Cardiac fibroblast (primary cell): ENCODE results near the gene ANKMY2.
"Not testable (repeated sequence)": the region's sequence is repeated elsewhere in the genome, so short reads cannot be mapped to it uniquely, and the experiment has no call there.

Source experiments
- DNase-seq, 2 donors: peaks; one replicate each; pipeline versions ENCODE4 v3.0.0 to v3.0.0-alpha.2; 2010; ENCODE audit warnings: low read depth in 2 of 2
- H3K4me3 ChIP-seq, 2 donors: replicated peaks in 1 of 2; 1 replicate in 1 of 2; 2 replicates in 1 of 2; pipeline ENCODE4 v1.5.1; 2011; ENCODE audit warnings: low read depth in 2 of 2, low read length in 2 of 2, mild to moderate bottlenecking in 2 of 2, moderate library complexity in 1 of 2
- TF ChIP-seq, protein P1 (sequence below): IDR thresholded peaks from one replicate; pipeline ENCODE4 v1.5.1; 2011; ENCODE audit warnings: low read depth, mild to moderate bottlenecking, low read length, inconsistent platforms

ANKMY2 gene

DNA sequence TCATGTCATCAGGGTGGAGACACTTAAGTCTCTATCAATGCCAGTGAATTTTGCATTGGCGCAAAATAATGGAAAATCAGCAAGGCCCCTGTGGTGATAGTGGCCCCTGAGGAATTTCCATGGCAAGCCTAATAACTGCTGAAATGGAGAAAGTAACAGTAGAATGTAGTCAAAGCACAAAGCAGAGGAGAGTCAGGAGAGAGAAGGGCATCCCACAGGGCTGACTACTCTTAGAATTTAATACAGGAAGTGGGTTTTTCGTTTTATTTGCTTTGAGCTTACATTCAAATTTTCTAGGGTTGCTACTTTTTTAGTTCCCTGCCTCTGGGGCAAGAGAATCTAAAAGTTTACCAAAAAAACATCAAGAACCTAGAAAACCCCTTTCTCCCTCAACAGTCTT is 39.4 kb upstream of the ANKMY2 start:
- no peak overlapping the region for H3K4me3 ChIP-seq
- TF ChIP-seq, protein P1, sequence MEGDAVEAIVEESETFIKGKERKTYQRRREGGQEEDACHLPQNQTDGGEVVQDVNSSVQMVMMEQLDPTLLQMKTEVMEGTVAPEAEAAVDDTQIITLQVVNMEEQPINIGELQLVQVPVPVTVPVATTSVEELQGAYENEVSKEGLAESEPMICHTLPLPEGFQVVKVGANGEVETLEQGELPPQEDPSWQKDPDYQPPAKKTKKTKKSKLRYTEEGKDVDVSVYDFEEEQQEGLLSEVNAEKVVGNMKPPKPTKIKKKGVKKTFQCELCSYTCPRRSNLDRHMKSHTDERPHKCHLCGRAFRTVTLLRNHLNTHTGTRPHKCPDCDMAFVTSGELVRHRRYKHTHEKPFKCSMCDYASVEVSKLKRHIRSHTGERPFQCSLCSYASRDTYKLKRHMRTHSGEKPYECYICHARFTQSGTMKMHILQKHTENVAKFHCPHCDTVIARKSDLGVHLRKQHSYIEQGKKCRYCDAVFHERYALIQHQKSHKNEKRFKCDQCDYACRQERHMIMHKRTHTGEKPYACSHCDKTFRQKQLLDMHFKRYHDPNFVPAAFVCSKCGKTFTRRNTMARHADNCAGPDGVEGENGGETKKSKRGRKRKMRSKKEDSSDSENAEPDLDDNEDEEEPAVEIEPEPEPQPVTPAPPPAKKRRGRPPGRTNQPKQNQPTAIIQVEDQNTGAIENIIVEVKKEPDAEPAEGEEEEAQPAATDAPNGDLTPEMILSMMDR, result no peak
- DNase-seq, result no peak

DNA sequence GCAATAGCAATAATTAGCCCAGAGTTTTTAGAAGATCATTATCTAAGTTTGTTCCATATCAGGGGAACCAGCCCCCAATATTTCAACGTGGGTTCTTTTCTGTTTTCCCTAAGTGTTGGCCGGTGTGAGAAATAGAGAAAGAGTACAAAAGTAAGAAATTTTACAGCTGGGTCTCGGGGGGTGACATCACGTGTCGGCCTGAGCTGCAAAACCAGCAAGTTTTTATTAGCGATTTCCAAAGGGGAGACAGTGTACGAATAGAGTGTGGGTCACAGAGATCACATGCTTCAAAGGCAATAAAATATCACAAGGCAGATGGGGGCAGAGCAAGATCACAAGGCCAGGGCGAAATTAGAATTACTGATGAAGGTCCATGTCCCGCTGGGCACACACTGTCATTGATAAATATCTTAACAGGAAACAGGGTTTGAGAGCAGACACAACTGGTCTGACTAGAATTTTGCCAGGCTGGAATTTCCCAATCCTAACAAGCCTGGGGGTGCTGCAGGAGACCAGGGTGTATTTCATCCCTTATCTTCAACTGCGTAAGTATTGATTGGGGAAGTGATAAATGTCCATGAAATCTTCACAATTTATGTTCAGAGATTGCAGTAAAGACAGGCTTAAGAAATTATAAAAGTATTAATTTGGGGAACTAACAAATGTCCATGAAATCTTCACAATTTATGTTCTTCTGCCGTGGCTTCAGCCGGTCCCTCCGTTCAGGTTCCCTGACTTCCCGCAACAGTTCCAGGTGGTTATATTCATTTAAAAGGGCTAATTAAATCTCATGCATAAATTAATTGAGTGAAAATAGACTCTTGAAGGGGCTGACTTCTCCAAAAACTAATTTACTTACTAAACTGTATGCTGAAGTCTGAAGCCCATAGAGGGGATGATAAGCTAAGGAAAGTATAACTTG is 33.4 kb upstream of the ANKMY2 start:
- not testable (repeated sequence) for DNase-seq, H3K4me3 ChIP-seq

DNA sequence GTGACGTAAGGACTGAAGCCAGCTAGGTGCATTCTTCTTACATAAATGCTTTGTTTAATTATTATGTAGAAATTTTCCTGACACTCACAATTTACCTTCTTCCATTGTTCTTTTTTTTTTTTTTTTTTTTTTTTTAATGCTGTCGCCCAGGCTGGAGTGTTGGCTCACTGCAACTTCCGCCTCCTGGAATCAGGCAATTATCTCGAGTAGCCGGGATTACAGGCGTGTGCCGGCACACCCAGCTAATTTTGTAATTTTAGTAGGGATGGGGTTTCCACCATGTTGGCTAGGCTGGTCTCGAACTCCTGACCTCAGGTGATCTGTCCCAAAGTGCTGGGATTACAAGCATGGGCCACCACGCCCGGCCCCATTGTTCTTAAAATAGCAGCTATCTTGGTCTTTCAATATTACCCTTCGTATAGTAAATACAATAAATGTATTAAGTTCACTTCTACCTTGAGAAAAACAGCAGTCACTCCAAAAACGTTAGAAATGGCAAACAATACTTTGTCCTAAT is 32.5 kb upstream of the ANKMY2 start:
- TF ChIP-seq, protein P1, result no peak
- no peak overlapping the region for H3K4me3 ChIP-seq
- DNase-seq, result no peak

DNA sequence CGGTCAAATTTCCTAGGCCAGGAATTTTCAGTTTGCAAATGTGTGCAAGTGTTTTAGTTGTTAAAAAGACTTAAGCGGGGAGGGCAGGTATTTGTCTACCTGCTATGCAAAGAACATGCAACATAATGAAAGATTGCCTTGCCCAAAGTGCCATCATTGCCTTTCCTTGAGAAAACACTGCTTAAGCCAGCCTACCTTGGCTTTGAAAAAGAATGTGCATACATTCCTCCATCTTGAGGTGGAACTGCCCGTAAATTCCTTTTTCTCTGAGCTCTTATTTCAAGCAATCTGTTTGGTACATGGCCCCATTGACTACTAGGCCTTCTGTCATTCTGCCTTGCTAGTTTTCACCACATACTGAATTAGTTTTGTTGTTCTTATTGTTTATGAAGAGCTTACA is 29.7 kb upstream of the ANKMY2 start:
- TF ChIP-seq, protein P1, result no peak

DNA sequence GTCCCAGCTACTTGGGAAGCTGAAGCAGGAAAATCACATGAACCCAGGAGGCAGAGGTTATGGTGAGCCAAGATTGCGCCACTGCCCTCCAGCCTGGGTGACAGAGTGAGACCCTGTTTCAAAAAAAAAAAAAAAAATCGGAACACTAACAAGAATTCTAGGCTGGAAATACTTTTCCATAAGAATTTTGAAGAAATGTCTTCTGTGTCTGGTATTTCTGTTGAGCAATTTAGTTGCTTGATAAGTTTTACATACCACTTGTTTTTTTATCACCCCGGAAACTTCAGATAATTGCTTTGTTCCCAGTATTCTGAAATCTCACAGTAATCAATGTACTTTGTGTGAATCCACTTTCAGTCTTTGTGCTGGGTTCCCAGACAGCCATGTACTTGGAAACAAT is 26.3 kb upstream of the ANKMY2 start:
- peak in 1 of 2 donors; percentile 51 for DNase-seq
- TF ChIP-seq, protein P1, result no peak
- H3K4me3 ChIP-seq, result no peak overlapping the region

More for the DNA sequence above, 29.7 kb upstream of the ANKMY2 start:
- H3K4me3 ChIP-seq, result no peak overlapping the region
- DNase-seq, result no peak

DNA sequence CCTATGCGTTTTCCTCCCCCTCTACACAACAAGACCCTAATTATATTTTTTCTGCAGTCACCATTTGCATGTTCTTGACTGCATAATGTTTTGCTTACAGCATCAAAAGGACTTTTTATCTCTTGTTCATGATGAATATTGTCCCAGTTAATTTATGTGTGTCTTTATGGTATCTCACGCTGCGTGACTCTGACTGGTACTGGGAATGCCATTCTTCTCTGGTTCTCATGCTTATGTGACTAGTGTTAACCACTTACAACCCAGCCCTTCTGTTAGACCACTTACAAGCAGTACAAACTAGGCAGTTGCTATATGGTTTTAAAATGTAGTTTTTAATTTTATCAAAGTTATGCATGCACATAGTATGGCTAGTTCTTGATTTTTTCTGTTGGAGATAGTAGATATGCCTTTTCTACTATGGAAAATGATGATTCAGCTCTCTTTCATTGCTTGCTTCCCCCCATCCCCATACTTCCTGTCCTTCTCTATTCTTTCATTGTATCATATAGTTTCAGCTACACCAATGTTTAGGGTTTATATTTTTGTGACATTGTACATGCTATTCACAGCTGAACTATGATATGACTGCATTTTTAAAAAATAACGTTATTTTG is 25.3 kb upstream of the ANKMY2 start:
- no peak for DNase-seq
- TF ChIP-seq, protein P1, result no peak
- H3K4me3 ChIP-seq, result no peak overlapping the region

DNA sequence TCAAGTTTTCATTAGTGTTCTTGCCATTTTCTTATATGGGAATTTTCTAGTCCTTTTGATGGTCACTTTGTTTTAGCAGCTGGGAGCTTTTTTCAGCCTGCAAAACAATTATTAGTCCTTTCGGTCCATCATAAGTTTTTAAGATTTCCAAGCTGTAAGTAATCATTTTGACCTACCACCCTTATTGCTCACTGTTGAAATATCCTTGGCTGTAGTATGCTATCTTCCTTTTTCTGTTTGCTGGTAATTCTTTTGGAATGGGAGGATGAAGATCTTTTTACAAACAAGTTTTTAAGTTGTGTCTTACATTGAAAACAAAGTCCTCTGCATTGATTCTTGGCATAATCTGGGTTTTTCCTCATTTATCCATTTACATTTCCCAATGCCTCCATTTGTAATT is 24.5 kb upstream of the ANKMY2 start:
- TF ChIP-seq, protein P1, result no peak
- H3K4me3 ChIP-seq, result no peak overlapping the region
- DNase-seq, result peak; percentile 64 to 65
